ENCODE data around the gene CERK.
"Not testable (repeated sequence)": the region's sequence is repeated elsewhere in the genome, so short reads cannot be mapped to it uniquely, and the experiment has no call there.

Gene CERK

GRCh38 chr22:46736705-46737104 lies 1.3 kb downstream of the CERK start:
- Histone ChIP-seq H3K9ac (ENCODE audit: low read length) (peak overlapping the region; percentile 61), H3K36me3 (ENCODE audit: insufficient read depth, low read length) (no peaks in the 10 kb centered on the region), H3K9me3 (ENCODE audit: low read length) (no peaks in the 10 kb centered on the region), H3K4me3 (ENCODE audit: low read depth in 1 of 2, low read length in 2 of 2) (peak overlapping the region in 1 of 2 donors; percentile 70), H3K27ac (ENCODE audit: low read depth, low read length) (no peak overlapping the region), H3K27me3 (ENCODE audit: control insufficient read depth in 1 of 2, insufficient read depth in 2 of 2, low read length in 2 of 2) (no peaks in the 10 kb centered on the region), H3K4me1 (ENCODE audit: insufficient read depth, low read length) (peaks cover 57% of the 10 kb centered on the region)

DNA sequence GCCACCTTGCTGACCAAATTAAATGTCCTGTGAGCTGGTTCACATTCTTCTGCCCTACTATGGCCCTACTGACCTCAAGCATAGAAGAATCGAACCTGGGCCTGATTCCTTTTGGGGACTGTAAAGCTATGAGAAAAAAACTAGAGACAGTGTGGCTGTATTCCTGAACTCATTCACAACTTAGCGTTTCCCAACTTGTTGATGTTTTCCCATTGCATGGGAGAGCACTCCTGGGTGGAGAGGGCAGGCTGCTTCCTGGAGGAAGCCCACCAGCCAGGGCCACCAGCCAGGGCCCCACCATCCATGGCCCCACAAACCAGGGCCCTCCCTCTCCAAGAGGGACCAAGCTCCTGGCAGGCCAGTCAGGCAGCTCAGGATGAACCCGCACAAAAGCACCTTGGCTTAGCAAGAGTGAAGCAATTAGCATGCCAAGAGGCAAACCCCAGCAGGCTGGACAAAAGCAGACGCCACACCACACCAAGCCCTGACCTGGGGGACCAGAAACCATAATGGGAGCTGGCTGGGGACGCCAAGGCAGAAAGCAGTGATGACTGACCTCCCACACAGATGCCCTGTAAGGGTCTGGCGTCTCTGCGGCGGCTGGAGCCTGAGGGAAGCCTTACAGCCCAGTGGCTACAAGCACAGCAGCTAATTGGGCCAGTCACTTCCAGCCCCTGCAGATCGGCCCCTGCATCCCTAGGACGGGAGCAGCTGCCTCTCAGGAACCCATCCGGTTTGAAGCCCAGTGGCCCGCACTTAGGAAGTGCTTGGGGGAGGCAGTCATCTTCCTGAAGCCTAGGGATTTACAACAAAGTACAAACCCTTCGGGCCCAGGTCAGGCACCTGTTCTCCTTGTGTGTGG lies 2.1 kb downstream of the CERK start:
- Histone ChIP-seq H3K9ac (ENCODE audit: low read length) (peak overlapping the region; percentile 39), H3K27ac (ENCODE audit: low read depth, low read length) (peak overlapping the region; percentile 54), H3K4me3 (ENCODE audit: low read depth in 1 of 2, low read length in 2 of 2) (peak overlapping the region; percentile 6 to 70), H3K36me3 (ENCODE audit: insufficient read depth, low read length) (no peaks in the 10 kb centered on the region), H3K4me1 (ENCODE audit: insufficient read depth, low read length) (peaks cover 64% of the 10 kb centered on the region), H3K9me3 (ENCODE audit: low read length) (no peaks in the 10 kb centered on the region), H3K27me3 (ENCODE audit: control insufficient read depth in 1 of 2, insufficient read depth in 2 of 2, low read length in 2 of 2) (no peaks in the 10 kb centered on the region)

DNA sequence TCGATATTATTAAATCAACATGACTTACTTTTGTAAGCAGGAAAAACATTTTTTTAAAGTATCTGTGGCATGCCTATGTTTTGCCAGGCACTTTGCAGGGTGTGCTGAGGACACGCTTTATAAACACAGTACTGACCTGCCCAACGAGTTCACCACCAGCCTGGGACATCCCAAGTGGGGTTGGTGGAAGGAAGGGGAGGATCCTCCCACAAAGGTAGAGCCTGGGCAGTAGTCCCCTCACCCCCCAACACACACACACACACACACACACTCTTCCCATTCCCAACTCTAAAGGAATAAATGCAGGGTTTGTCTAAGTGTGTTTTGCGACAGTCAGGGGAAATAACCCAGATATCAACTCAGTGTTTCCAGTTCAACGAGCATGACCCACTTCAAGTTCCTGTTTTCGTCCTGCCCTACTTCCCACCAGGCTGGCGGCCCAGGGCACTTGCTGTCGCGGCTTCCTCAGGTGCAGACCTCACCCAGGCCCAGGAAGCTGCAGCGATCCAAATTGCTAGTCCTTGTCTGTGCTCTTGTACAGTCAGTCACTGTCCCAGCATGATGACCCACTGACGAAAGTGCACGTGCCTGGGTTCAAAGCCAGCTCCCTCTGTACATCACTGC lies 3.1 kb downstream of the CERK start:
- no peaks in the 10 kb centered on the region for H3K27me3 ChIP-seq (ENCODE audit: control insufficient read depth in 1 of 2, insufficient read depth in 2 of 2, low read length in 2 of 2)
- no peaks in the 10 kb centered on the region for H3K9me3 ChIP-seq (ENCODE audit: low read length)
- H3K27ac ChIP-seq (ENCODE audit: low read depth, low read length): peak overlapping the region; percentile 47
- H3K36me3 ChIP-seq (ENCODE audit: insufficient read depth, low read length): no peaks in the 10 kb centered on the region
- H3K4me3 ChIP-seq (ENCODE audit: low read depth in 1 of 2, low read length in 2 of 2): peak overlapping the region in 1 of 2 donors; percentile 70
- H3K9ac ChIP-seq (ENCODE audit: low read length): no peak overlapping the region
- H3K4me1 ChIP-seq (ENCODE audit: insufficient read depth, low read length): peaks cover 71% of the 10 kb centered on the region

- Histone ChIP-seq H3K4me1 (ENCODE audit: insufficient read depth, low read length) (peaks cover 65% of the 10 kb centered on the region), H3K4me3 (ENCODE audit: low read depth in 1 of 2, low read length in 2 of 2) (peak overlapping the region in 1 of 2 donors; percentile 70), H3K27ac (ENCODE audit: low read depth, low read length) (peak overlapping the region; percentile 47)
- H3K9me3 ChIP-seq (ENCODE audit: low read length); H3K27me3 ChIP-seq (ENCODE audit: control insufficient read depth in 1 of 2, insufficient read depth in 2 of 2, low read length in 2 of 2); H3K9ac ChIP-seq (ENCODE audit: low read length); H3K36me3 ChIP-seq (ENCODE audit: insufficient read depth, low read length): not testable (repeated sequence)
Measured at GRCh38 chr22:46734213-46734722, 3.8 kb downstream of the CERK start.

GRCh38 chr22:46732513-46732912 lies 5.5 kb downstream of the CERK start:
- Histone ChIP-seq H3K4me3 (ENCODE audit: low read depth in 1 of 2, low read length in 2 of 2) (no peak overlapping the region), H3K36me3 (ENCODE audit: insufficient read depth, low read length) (no peaks in the 10 kb centered on the region), H3K4me1 (ENCODE audit: insufficient read depth, low read length) (peaks cover 68% of the 10 kb centered on the region), H3K27ac (ENCODE audit: low read depth, low read length) (no peak overlapping the region), H3K27me3 (ENCODE audit: control insufficient read depth in 1 of 2, insufficient read depth in 2 of 2, low read length in 2 of 2) (no peaks in the 10 kb centered on the region), H3K9me3 (ENCODE audit: low read length) (no peaks in the 10 kb centered on the region), H3K9ac (ENCODE audit: low read length) (no peak overlapping the region)

- Histone ChIP-seq H3K4me1 (ENCODE audit: insufficient read depth, low read length) (peaks cover 65% of the 10 kb centered on the region), H3K9ac (ENCODE audit: low read length) (no peak overlapping the region), H3K27ac (ENCODE audit: low read depth, low read length) (no peak overlapping the region)
Measured at GRCh38 chr22:46732041-46732379, 6.0 kb downstream of the CERK start.

GRCh38 chr22:46731246-46732040 lies 6.6 kb downstream of the CERK start:
- Histone ChIP-seq H3K9me3 (ENCODE audit: low read length) (no peaks in the 10 kb centered on the region), H3K27ac (ENCODE audit: low read depth, low read length) (no peak overlapping the region), H3K4me1 (ENCODE audit: insufficient read depth, low read length) (peaks cover 59% of the 10 kb centered on the region), H3K36me3 (ENCODE audit: insufficient read depth, low read length) (no peaks in the 10 kb centered on the region), H3K9ac (ENCODE audit: low read length) (no peak overlapping the region), H3K4me3 (ENCODE audit: low read depth in 1 of 2, low read length in 2 of 2) (no peak overlapping the region), H3K27me3 (ENCODE audit: control insufficient read depth in 1 of 2, insufficient read depth in 2 of 2, low read length in 2 of 2) (no peaks in the 10 kb centered on the region)

More at GRCh38 chr22:46732041-46732379, 6.0 kb downstream of the CERK start:
- H3K4me3 ChIP-seq (ENCODE audit: low read depth in 1 of 2, low read length in 2 of 2): no peak overlapping the region
- H3K27me3 ChIP-seq (ENCODE audit: control insufficient read depth in 1 of 2, insufficient read depth in 2 of 2, low read length in 2 of 2): no peaks in the 10 kb centered on the region
- no peaks in the 10 kb centered on the region for H3K36me3 ChIP-seq (ENCODE audit: insufficient read depth, low read length)
- no peaks in the 10 kb centered on the region for H3K9me3 ChIP-seq (ENCODE audit: low read length)

DNA sequence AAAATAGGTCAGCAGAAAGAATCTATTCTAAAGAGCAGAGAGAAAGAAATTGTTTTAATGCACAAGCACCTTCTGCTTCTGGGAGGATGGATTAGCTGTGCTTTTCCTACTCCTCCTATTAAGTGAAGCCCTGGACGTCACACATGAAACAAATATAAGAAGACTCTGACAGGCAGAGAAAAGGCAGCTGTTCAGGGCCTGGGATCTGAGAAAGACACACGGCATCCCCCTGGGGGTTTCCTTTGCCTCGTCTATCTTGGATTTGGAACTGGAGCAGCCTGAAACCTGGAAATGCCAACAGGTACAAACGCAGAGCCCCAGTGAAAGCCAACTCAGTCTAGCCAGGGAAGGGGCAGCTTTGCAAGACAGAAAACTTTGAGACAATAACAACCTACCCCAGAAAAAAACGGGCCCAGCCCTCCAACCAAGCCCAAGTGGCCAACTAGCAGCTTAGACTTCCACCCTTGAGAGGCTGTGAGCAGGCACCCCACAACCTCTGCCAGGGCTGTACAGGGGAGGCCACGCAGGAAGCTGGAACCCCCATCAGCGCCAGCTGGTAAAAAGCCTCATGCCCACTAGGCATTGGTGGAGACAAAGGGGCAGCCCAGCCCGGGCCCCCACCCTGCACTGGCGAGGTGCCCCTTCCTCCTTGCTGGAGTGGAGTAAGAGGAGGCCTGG lies 7.3 kb downstream of the CERK start:
- Histone ChIP-seq H3K9me3 (ENCODE audit: low read length) (no peaks in the 10 kb centered on the region), H3K4me1 (ENCODE audit: insufficient read depth, low read length) (peaks cover 52% of the 10 kb centered on the region), H3K36me3 (ENCODE audit: insufficient read depth, low read length) (no peaks in the 10 kb centered on the region), H3K27me3 (ENCODE audit: control insufficient read depth in 1 of 2, insufficient read depth in 2 of 2, low read length in 2 of 2) (no peaks in the 10 kb centered on the region), H3K9ac (ENCODE audit: low read length) (no peak overlapping the region), H3K4me3 (ENCODE audit: low read depth in 1 of 2, low read length in 2 of 2) (no peak overlapping the region), H3K27ac (ENCODE audit: low read depth, low read length) (no peak overlapping the region)

GRCh38 chr22:46728470-46728869 lies 9.6 kb downstream of the CERK start:
- Histone ChIP-seq H3K9me3 (ENCODE audit: low read length) (no peaks in the 10 kb centered on the region), H3K27ac (ENCODE audit: low read depth, low read length) (no peak overlapping the region), H3K4me1 (ENCODE audit: insufficient read depth, low read length) (peaks cover 36% of the 10 kb centered on the region), H3K9ac (ENCODE audit: low read length) (no peak overlapping the region), H3K36me3 (ENCODE audit: insufficient read depth, low read length) (no peaks in the 10 kb centered on the region), H3K4me3 (ENCODE audit: low read depth in 1 of 2, low read length in 2 of 2) (no peak overlapping the region), H3K27me3 (ENCODE audit: control insufficient read depth in 1 of 2, insufficient read depth in 2 of 2, low read length in 2 of 2) (no peaks in the 10 kb centered on the region)

GRCh38 chr22:46727813-46728364 lies 10.2 kb downstream of the CERK start:
- H3K4me3 ChIP-seq (ENCODE audit: low read depth in 1 of 2, low read length in 2 of 2): no peak overlapping the region
- H3K36me3 ChIP-seq (ENCODE audit: insufficient read depth, low read length): no peaks in the 10 kb centered on the region
- H3K9ac ChIP-seq (ENCODE audit: low read length): no peak overlapping the region
- H3K9me3 ChIP-seq (ENCODE audit: low read length): no peaks in the 10 kb centered on the region
- no peaks in the 10 kb centered on the region for H3K27me3 ChIP-seq (ENCODE audit: control insufficient read depth in 1 of 2, insufficient read depth in 2 of 2, low read length in 2 of 2)
- H3K27ac ChIP-seq (ENCODE audit: low read depth, low read length): no peak overlapping the region
- H3K4me1 ChIP-seq (ENCODE audit: insufficient read depth, low read length): peaks cover 36% of the 10 kb centered on the region

- no peaks in the 10 kb centered on the region for H3K9me3 ChIP-seq (ENCODE audit: low read length)
- no peaks in the 10 kb centered on the region for H3K36me3 ChIP-seq (ENCODE audit: insufficient read depth, low read length)
- H3K9ac ChIP-seq (ENCODE audit: low read length): no peak overlapping the region
- no peaks in the 10 kb centered on the region for H3K27me3 ChIP-seq (ENCODE audit: control insufficient read depth in 1 of 2, insufficient read depth in 2 of 2, low read length in 2 of 2)
- H3K4me1 ChIP-seq (ENCODE audit: insufficient read depth, low read length): peaks cover 28% of the 10 kb centered on the region
- no peak overlapping the region for H3K4me3 ChIP-seq (ENCODE audit: low read depth in 1 of 2, low read length in 2 of 2)
- no peak overlapping the region for H3K27ac ChIP-seq (ENCODE audit: low read depth, low read length)
Measured at GRCh38 chr22:46726986-46727317, 11.1 kb downstream of the CERK start.

Measured in muscle layer of colon (tissue), 2 donors.